ENCODE results near the gene RIOK1.

DNA sequence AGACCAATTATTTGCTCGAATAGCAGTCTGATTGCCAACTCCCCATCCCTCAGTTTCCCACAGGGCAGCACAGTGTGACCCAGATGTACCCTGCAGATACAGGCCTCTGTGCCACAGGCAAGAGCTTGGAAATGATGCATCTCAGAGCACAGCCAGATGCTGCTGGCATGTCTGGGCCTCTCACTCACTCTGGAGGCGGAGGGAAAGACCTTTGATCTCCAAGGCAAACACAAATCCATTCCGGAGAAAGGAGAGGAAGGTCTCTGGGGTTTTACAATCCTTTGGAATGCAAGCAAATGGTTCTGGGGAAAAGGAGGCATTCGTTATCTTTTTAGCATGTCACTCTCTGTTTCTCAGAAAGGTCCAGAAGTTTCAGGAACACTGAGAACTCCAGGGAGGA lies 74.2 kb downstream of the RIOK1 start:
- TF ChIP-seq, protein P1, sequence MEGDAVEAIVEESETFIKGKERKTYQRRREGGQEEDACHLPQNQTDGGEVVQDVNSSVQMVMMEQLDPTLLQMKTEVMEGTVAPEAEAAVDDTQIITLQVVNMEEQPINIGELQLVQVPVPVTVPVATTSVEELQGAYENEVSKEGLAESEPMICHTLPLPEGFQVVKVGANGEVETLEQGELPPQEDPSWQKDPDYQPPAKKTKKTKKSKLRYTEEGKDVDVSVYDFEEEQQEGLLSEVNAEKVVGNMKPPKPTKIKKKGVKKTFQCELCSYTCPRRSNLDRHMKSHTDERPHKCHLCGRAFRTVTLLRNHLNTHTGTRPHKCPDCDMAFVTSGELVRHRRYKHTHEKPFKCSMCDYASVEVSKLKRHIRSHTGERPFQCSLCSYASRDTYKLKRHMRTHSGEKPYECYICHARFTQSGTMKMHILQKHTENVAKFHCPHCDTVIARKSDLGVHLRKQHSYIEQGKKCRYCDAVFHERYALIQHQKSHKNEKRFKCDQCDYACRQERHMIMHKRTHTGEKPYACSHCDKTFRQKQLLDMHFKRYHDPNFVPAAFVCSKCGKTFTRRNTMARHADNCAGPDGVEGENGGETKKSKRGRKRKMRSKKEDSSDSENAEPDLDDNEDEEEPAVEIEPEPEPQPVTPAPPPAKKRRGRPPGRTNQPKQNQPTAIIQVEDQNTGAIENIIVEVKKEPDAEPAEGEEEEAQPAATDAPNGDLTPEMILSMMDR (IDR thresholded peaks at IDR 0.05) = no peak
- TF ChIP-seq POLR2A (IDR thresholded peaks at IDR 0.05) = no peak

Data from heart left ventricle (tissue), 13 donors.